Suppressor macrophage treated with lipopolysaccharide for 4 hours (primary cell): ENCODE results near the gene PDAP1.
"Not testable (repeated sequence)": the region's sequence is repeated elsewhere in the genome, so short reads cannot be mapped to it uniquely, and the experiment has no call there.

Experiments used
- DNase-seq: peaks from one replicate; pipeline ENCODE4 v3.0.0-alpha.2; 2020

Gene PDAP1

DNA sequence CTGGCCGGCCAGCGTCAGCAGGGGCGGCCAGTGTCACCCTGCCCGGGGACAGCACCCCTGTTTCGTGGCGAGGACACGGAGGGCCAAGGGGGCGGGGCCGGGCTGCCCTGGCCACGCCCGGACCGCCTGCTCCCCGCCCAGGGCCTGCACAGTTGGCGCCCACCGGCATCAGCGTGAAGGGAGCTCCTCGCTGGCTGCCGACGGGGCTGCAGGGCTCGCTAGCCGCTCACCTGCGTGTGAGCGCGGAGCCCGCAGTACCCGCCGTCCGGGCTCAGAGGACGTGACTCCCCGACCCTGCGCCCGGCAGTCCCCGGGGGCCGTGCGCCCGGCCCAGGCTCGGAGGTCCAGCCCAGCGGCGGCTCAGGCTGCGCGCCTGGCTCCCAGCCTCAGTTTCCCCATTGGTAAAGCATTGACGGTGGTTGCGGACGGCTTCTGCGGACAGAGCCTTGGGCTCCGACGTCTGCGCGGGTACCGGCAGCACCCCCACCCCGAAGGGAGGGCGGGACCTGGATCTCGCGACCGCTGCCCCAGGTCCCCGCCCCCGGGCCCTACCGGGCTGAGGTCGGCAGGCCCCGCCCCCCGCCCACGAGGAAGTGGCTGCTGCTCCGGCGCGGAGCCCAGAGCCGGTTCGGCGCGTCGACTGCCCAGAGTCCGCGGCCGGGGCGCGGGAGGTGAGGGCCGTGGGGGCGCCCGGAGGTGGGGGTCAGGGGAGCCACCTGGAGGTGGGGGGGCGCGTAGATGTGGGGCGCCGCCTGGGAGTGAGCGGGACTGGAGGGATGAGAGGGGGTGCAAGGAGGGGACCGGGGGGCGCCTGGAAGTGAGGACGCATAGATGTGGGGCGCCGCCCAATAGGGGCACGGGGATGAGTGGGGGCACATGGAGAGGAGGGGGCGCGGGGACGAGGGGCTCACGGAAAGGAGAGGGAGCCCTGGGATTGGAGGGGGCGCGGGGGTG, 34.0 kb downstream of the PDAP1 start, which contains the start of gene ARPC1B:
TSS of gene ARPC1B (plus strand) at position 620 of the 954 bp plus-strand sequence. CDS start 10,985 bp downstream, outside the sequence.
- peak; percentile 94 for DNase-seq

DNA sequence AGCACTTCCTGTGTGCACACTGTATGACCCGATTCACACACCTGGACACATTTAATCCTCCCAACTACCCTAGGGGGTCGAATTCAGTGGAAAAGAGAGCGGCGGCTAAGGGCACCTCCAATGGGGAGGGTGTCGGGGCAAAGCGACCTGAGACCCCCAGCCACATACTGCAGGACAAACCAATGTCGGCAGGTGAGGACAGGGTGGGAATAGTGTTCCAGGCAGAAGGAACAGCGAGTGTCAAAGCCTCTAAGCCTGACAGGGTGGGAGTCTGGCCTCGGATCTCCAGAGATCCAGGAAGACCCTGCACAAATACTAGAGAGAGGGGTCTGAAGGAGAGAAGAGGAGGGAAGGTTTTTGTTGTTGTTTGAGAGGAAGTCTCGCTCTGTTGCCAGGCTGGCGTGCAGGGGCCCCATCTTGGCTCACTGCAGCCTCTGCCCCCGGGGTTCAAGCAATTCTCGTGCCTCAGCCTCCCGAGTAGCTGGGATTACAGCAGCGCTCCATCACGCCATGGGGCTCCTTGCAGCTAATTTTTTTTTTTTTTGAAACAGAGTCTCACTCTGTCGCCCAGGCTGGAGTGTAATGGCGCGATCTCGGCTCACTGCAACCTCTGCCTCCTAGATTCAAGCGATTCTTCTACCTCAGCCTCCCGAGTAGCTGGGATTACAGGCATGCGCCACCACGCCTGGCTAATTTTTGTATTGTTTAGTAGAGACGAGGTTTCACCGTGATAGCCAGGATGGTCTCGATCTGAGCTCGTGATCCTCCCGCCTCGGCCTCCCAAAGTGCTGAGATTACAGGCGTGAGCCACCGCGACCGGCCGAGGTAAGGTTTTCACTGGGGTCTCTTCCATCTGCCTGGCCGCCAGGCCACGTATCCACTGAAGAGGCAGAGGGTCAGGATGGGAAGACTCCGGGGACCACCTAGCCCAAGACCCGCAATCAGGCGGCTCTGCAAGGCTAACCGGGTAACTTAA, 35.0 kb downstream of the PDAP1 start:
- no peak for DNase-seq

DNA sequence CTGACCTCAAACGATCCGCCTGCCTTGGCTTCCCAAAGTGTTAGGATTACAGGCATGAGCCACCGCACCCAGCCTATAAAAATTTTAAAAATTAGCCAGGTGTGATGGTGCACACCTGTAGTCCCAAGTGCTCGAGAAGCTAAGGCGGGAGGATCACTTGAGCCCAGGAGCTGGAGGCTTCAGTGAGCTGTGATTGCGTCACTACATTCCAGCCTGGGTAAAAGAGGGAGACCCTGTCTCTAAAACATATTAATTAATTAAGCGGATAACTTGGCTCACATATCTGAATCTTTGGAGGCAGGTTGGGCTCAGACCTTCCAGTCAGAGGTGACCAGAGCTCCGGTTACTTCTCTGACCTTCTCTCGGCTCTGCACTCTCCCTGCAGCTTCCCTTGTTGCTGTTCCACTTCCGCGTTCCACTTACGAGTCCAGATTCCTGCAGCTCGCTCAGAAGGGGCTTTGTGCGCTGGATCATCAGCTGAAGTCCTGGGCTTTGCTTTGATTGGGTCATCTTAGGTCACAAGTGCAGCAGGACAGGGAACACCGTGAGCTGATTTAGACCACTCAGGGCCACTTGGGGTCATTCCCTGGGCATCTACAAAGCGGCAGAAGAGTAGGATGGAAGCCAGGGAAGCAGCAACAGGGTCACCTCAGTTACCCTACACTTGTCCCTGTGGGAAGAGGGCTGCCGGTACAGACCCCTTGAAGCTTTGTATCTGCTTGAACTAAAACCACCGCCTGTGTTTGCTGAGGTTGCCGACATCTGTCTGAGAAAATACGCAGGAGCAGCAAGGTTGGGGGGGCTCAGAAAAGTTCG, 35.9 kb downstream of the PDAP1 start:
- DNase-seq, result no peak

DNA sequence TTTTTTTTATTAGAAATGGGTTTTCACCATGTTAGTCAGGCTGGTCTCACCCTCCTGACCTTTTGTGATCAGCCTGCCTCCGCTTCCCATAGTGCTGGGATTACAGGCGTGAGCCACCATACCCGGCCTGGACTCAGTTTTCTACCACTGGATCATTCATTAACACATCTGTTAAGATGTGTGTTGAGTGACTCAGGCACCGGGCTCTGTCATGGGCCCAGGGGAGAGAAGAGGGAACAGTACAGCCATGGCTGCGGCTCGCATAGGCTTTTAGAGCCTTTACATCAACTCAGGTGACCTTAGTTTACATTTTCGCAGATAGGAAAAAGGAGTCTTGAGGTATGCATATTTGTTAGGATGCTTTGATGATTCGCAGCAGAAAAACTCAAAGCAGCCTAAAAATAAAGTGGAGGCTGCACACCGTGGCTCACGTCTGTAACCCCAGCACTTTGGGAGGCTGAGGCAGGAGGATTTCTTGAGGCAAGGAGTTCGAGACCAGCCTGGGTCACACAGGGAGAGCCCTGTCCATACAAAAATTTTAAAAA, 36.9 kb downstream of the PDAP1 start:
- DNase-seq, result no peak

DNA sequence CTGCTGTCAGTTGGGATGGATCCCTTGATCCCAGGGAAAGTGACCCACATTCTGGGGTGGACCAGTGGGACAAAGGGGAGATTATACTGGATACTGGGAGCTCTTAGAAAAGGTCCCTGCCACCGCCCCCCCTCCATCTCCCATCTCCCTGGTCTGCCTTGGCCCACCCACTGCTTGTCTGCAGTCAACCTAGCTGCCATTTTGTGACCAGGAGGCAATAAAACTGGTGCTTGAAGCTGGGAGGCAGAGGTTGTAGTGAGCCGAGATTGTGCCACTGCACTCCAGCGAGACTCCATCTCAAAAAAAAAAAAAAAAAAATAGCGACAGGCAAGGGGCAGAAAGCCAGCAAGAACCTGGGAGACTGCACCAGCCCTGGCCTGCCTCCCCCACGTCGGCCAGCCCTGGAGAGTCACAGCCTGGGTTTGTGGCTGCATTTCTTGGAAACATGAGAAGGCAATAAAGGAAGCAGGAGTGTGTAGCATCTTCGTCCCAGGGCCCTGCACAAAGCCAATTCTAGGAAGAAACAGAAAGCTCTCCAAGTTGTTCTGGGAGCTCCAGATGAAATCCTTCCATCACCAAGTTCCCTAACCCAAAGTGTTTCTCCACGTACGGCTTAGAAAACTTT, 38.5 kb downstream of the PDAP1 start:
- DNase-seq, result no peak

DNA sequence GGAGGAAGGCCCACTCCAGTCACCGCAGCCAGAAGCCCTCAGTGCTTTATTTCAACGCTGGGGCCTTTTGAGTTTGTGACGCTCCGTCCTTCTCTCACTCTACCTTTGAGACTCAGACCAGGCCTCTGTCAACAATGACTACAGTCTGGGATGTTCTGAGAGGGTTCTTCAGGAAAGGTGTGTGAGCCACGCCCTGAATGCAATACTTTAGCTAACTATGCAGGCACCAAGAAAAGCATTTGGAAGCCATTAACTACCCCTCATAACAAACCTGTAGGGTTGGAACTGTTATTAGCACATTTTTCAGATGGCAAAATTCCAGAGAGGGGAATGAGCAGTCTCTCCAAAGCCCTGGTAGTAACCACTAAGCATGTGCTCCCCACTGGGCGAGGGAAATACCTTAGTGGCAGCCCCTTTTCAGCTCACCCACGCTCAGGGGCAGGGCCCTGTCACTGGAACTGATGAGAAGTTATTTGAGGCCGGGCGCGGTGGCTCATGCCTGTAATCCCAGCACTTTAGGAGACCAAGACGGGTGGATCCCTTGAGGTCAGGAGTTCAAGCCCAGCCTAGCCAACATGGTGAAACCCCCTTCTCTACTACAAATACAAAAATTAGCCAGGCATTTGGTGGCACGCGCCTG, 39.5 kb downstream of the PDAP1 start:
- no peak for DNase-seq

DNA sequence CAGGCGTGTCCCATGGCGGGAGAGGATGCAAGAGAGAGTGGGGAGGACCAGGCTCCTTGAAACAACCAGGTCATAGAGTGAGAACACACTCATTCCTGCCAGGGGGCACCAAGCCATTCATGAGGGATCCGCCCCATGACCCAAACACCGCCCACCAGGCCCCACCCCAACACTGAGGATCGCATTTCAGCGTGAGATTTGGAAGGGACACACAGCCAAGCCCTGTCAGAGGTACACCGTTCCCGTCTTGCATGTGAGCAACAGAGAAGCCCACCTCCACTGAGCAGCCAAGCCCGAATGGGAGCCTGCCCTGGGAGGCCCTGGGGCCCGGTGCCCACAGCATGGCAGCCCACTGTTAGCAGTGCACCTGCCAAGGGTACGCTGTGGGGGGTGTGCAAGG, 41.8 kb downstream of the PDAP1 start:
- no peak for DNase-seq

DNA sequence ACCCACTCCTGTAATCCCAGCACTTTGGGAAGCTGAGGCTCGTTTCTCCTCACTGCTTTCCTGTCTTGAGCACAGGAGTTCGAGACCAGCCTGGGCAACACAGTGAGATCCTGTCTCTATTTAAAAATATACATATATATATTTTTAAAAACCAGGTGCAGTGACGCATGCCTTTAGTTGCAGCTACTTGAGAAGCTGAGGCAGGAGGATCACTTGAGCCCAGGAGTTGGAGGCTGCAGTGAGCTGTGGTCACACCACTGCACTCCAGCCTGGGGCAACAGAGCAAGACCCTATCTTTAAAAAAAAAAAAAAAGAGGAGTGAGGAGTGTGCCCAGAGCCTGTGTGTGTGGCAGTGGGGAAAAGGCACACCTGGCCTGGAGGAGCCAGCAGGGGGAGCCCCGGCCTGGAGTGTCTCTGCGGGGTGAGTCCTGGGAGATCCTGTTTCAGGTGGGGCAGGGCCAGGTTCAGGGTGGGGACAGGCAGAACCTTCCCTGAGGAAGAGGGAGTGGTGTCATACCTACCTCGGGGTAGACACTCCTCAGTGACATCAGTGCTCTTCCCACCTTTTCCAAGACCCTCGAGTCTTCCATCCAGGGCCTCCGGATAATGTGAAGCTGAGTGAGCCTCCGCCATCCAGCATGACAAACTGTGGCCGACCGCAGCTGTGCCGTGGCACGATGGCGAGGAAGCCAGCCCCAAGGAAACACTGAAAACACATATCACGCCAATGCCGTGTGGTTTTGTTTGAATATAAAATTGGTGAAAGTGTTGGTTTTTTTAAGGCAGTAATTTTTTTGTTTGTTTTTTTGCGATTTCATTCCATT, 42.9 kb downstream of the PDAP1 start:
- DNase-seq, result peak; percentile 24

DNA sequence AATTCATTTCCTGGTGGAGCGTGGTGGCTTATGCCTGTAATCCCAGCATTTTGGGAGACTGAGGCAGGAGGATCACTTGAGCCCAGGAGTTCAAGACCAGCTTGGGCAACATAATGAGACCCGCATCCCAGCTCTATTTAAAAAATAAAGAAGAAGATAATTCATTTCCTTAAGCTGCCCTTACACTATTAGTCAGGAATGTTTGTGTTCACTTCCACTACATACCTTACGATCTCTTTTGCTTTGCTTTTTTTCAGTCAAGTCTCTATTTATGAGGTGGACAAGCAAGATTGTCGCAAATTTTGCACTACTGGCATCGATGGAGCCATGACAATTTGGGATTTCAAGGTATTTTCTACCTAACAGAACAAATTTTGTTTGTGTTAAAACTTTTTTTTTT, 45.1 kb downstream of the PDAP1 start:
- DNase-seq, result no peak

DNA sequence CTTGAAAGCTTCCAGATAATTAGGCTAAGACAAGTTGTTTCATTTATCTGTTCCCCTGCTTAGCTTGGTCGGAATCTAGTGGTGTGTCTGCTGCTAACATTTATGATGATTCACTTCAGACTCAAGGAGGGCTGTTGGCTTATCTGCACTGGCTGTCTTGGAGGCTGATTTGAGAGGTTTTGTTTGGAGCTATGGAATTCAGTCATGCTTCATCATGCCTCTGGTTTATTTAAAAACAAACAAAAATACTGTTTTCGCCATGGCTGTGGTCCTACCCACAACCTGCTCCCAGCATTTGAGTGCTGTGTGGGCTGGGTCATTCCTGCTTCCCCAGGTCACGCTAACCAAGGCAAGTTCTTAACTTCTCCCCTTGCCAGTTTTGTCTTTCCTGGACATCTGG, 45.6 kb downstream of the PDAP1 start:
- no peak for DNase-seq

DNA sequence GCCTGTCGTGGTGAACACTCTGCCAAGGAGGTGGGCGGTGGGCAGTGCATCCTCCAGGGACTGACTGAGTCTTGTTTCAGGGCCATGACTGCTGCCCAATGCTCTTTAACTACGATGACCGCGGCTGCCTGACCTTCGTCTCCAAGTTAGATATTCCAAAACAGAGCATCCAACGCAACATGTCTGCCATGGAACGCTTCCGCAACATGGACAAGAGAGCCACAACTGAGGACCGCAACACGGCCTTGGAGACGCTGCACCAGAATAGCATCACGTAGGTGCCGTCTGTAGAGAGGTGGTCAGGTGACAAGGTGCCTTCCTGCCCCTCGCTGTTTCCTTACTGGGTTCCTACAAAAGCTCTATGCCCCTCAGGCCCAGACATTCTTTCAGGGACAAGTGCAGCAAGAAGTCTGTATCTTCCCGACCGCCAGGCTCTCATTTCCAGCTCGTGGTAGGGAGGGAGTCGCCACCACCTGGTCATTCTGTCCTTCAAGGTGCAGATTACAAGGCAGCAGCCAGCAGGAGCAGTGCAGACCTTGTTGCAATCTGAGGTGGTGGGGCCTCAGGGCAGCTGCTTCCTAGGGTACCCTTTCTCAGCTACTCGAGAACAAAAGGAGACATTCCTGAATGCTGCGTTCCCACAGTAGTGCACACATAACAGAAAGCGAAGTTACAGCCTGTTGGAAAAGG, 48.8 kb downstream of the PDAP1 start:
- no peak for DNase-seq

DNA sequence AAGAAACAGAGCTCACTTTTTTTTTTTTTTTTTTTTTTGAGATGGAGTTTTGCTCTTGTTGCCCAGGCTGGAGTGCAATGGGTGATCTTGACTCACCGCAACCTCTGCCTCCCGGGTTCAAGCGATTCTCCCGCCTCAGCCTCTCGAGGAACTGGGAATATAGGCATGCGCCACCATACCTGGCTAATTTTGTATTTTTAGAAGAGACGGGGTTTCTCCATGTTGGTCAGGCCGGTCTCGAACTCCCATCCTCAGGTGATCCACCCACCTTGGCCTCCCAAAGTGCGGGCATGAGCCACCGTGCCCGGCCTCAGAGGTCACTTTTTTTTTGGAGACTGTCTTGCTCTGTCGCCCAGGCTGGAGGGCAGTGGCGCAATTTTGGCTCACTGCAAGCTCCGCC, 49.9 kb downstream of the PDAP1 start:
- not testable (repeated sequence) for DNase-seq

DNA sequence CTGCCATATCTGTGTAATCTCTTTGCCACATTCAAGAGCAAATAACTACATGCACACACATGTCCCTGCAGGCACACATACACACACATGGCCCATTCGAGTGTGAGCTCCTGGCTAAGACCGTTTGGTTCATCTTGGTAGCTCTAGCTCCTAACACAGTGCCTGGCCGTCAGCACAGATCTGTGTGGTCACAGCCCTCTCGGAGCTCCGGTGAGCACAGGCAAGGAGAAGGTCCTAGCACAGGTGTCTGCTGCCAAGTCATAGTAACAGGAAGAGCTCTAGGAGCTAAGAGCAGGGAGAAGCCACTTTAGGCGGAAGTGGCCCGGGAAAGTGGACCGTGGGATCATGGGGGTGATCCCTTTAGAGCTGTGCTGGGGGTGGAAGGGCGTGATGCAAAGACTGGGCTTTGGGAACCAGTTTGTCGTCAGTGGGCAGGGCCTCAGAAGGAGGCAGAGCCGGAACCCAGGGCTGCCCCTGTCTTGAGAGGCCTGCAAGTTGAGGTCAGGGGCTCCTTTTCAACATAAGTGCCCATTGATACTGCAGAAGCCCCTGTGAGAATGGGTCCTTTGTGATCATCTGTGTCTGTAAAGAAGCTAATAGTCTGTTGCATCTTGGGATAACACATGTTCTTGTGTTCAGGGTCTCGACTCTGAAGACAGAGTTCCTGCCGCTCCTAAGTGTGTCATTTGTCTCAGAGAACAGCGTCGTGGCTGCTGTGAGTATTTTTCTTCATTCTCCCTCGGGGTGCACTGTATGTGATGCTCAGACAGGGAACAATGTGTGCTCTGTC, 50.5 kb downstream of the PDAP1 start:
- no peak for DNase-seq

DNA sequence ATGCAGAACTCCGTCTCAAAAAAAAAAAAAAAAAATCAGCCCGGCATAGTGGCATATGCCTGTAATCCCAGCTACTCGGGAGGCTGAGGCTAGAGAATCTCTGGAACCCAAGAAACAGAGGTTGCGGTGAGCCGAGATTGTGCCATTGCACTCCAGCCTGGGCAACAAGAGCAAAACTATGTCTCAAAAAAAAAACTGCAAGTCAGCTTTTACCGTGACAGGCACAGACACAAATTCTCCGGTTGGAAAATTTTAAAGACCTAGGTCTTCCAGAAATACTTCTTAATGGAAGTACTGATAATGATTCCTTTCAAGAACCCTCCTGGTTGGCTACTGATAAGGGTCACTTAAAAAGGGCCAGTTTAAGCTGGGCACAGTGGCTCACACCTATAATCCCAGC, 53.3 kb downstream of the PDAP1 start:
- no peak for DNase-seq

DNA sequence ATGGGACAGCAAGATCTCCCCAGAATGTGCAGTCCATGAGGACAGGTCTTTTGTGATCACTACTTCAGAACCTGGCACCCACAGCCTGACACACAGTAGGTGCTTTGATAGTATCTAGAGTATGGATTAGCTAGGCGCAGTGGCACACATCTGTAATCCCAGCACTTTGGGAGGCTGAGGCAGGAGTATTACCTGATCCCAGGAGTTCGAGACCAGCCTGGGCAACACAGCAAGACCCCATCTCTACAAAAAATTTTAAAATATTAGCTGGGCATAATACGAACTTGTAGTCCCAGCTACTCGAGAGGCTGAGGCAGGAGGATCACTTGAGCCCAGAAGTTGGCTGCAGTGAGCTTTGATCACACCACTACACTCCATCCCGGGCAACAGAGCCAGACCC, 56.1 kb downstream of the PDAP1 start:
- no peak for DNase-seq

DNA sequence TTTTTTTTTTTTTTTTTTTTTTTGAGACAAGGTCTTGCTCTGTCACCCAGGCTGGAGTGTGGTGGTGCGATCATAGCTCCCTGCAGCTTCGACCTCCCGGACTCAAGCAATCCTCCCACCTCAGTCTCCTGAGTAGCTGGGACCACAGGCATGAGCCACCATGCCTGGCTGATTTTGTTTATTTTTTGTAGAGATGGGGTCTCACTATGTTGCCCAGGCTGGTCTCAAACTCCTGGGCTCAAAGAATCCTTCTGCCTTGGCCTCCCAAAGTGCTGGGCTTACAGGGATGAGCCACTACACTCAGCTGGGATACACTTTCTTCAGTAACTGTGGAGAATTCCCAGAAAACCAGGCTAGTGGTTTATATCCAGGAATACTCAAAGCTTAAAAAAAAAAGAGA, 57.8 kb downstream of the PDAP1 start:
- DNase-seq, result not testable (repeated sequence)
